Muscle layer of duodenum (tissue), 2 donors: ENCODE results near the gene ZNF205.
A peak's percentile ranks its signal among the peaks of the same experiment; 100 is the strongest.

Experiments used
- H3K27ac ChIP-seq: one replicate; pipeline ENCODE4 v1.7.0; 2013; ENCODE audit warnings: mild to moderate bottlenecking, low read length
- H3K27me3 ChIP-seq: one replicate; pipeline ENCODE4 v1.7.0; 2013; ENCODE audit warnings: low read depth, mild to moderate bottlenecking, control low read depth, low read length
- H3K36me3 ChIP-seq, 2 donors: one replicate each; pipeline ENCODE4 v1.7.0; 2013; ENCODE audit warnings: low read length in 2 of 2, control low read depth in 1 of 2, mild to moderate bottlenecking in 1 of 2; ENCODE audit not compliant: insufficient read depth in 2 of 2, control insufficient read depth in 1 of 2
- H3K4me1 ChIP-seq, 2 donors: one replicate each; pipeline ENCODE4 v1.7.0; 2013; ENCODE audit warnings: low read length in 2 of 2, mild to moderate bottlenecking in 2 of 2, control low read depth in 1 of 2, moderate library complexity in 1 of 2; ENCODE audit not compliant: insufficient read depth in 2 of 2, control insufficient read depth in 1 of 2
- H3K4me3 ChIP-seq, 2 donors: one replicate each; pipeline ENCODE4 v1.7.0; 2013; ENCODE audit warnings: low read length in 2 of 2, low read depth in 1 of 2, mild to moderate bottlenecking in 1 of 2
- H3K9me3 ChIP-seq, 2 donors: one replicate each; pipeline ENCODE4 v1.7.0; 2013; ENCODE audit warnings: low read length in 2 of 2, control low read depth in 1 of 2, mild to moderate bottlenecking in 1 of 2; ENCODE audit not compliant: control insufficient read depth in 1 of 2
- donor health status: healthy.

ZNF205 gene

GRCh38 chr16:3095869-3096268, 16.5 kb upstream of the ZNF205 start:
- Histone ChIP-seq H3K4me1 (peaks cover 7 to 9% of the 10 kb centered on the region in 2 donors), H3K27me3 (no peaks in the 10 kb centered on the region), H3K27ac (no peak overlapping the region), H3K9me3 (no peaks in the 10 kb centered on the region), H3K36me3 (no peaks in the 10 kb centered on the region), H3K4me3 (no peak overlapping the region)

DNA sequence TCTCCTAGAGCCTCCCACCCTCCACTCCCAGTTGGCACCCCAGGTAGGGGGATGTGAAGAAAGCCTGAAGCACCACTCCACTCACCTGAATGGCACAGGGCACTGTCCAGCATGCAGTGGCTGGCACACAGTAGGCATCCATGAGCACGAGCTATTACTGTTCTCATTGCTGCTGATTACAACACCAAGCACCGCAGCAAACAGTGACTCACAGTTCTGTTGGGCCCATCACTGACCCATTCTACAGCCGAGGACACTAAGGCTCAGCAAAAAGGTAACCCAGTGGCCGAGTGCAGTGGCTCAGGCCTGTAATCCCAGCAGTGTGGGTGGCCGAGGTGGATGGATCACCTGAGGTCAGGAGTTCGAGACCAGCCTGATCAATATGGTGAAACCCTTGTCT, 16.0 kb upstream of the ZNF205 start:
- Histone ChIP-seq H3K27ac (no peak overlapping the region), H3K36me3 (no peaks in the 10 kb centered on the region), H3K4me1 (peaks cover 8 to 9% of the 10 kb centered on the region in 2 donors), H3K4me3 (no peak overlapping the region), H3K27me3 (no peaks in the 10 kb centered on the region), H3K9me3 (no peaks in the 10 kb centered on the region)

DNA sequence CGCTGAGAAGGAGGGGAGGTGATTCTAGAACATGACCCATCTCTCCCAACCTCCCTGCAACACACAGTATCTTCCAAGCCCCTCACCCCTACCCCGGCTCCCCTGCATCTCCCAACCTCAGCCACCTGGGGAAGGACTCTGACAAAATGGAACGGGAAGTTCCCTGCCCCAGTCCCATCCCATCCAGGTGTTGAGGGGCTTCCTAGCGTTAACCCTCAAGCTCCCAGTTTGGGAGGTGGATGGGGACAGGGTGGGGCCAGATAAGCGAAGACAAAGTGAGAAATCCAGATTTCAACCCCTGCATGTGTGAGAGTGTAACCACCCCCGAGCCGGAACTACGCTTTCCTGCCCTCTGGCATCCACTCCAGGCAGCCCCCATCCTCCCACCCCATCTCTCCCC, 15.1 kb upstream of the ZNF205 start:
- no peak overlapping the region for H3K4me3 ChIP-seq
- H3K36me3 ChIP-seq, result no peaks in the 10 kb centered on the region
- peaks cover 8 to 9% of the 10 kb centered on the region in 2 donors for H3K4me1 ChIP-seq
- no peaks in the 10 kb centered on the region for H3K9me3 ChIP-seq
- H3K27me3 ChIP-seq, result no peaks in the 10 kb centered on the region
- no peak overlapping the region for H3K27ac ChIP-seq

- Histone ChIP-seq H3K27ac (no peak within 1 kb of the TSS), H3K4me1 (peaks cover 8 to 9% of the 10 kb centered on the region in 2 donors), H3K4me3 (peak within 1 kb of the TSS in 1 of 2 donors; percentile 35), H3K27me3 (no peaks in the 10 kb centered on the region), H3K36me3 (no peaks in the 10 kb centered on the region), H3K9me3 (no peaks in the 10 kb centered on the region)
These were observed 13.7 kb upstream of the ZNF205 start, which contains the start of gene ZSCAN10 for GRCh38 chr16:3098459-3099394. Gene ZSCAN10, minus strand, starts transcription at chr16:3099294. Its CDS starts 6,357 bp downstream, at chr16:3092937.

- Histone ChIP-seq H3K4me3 (no peak overlapping the region), H3K4me1 (peaks cover 8 to 9% of the 10 kb centered on the region in 2 donors), H3K36me3 (no peaks in the 10 kb centered on the region), H3K27ac (no peak overlapping the region), H3K9me3 (no peaks in the 10 kb centered on the region), H3K27me3 (no peaks in the 10 kb centered on the region)
These were observed 13.0 kb upstream of the ZNF205 start for GRCh38 chr16:3099395-3099731.

GRCh38 chr16:3099732-3100499, 12.5 kb upstream of the ZNF205 start:
- Histone ChIP-seq H3K27ac (no peak overlapping the region), H3K4me1 (peaks cover 8 to 9% of the 10 kb centered on the region in 2 donors), H3K36me3 (no peaks in the 10 kb centered on the region), H3K9me3 (no peaks in the 10 kb centered on the region), H3K4me3 (peak overlapping the region in 1 of 2 donors; percentile 35), H3K27me3 (no peaks in the 10 kb centered on the region)

DNA sequence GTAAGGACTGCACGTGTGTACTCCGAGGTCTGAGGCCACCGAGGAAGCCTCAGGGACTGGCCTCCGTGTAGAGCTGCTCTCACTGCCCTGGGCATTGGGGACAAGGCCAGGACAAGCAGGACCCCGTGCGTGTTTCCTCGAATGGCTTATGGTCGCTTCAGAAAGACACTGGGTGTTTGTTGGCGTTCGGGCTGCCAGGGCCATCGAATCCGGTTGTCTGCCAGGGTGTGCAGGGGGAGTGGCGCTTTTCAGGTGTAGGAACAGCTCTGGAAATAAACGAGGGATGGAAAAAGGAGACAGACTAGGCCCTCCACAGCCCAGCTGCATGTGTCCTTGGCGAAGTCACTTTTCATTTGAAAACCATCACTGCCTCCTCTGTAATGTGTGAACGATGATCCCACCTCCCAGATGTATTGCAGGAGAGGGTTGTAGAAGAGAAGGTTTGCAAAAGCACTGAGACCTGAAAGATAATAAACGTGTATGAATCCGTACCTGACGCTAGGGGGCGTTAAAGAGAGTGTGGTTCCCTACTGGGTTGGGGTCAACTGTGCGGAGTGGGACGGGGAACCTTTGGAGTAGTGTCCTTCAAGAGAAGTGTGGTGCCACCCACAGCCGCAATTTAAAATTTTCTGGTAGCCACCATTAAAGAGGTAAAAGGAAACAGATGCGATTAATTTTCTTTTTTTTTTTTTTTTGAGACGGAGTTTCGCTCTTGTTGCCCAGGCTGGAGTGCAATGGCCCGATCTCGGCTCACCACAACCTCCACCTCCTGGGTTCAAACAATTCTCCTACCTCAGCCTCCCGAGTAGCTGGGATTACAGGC, 11.2 kb upstream of the ZNF205 start:
- Histone ChIP-seq H3K4me3 (no peak overlapping the region), H3K27me3 (no peaks in the 10 kb centered on the region), H3K36me3 (no peaks in the 10 kb centered on the region), H3K9me3 (no peaks in the 10 kb centered on the region), H3K4me1 (peaks cover 8 to 13% of the 10 kb centered on the region in 2 donors), H3K27ac (no peak overlapping the region)

GRCh38 chr16:3101841-3102470, 10.4 kb upstream of the ZNF205 start:
- H3K4me1 ChIP-seq, result peaks cover 8 to 16% of the 10 kb centered on the region in 2 donors
- H3K27ac ChIP-seq, result no peak overlapping the region
- H3K36me3 ChIP-seq, result no peaks in the 10 kb centered on the region
- no peaks in the 10 kb centered on the region for H3K27me3 ChIP-seq
- no peak overlapping the region for H3K4me3 ChIP-seq
- no peaks in the 10 kb centered on the region for H3K9me3 ChIP-seq

DNA sequence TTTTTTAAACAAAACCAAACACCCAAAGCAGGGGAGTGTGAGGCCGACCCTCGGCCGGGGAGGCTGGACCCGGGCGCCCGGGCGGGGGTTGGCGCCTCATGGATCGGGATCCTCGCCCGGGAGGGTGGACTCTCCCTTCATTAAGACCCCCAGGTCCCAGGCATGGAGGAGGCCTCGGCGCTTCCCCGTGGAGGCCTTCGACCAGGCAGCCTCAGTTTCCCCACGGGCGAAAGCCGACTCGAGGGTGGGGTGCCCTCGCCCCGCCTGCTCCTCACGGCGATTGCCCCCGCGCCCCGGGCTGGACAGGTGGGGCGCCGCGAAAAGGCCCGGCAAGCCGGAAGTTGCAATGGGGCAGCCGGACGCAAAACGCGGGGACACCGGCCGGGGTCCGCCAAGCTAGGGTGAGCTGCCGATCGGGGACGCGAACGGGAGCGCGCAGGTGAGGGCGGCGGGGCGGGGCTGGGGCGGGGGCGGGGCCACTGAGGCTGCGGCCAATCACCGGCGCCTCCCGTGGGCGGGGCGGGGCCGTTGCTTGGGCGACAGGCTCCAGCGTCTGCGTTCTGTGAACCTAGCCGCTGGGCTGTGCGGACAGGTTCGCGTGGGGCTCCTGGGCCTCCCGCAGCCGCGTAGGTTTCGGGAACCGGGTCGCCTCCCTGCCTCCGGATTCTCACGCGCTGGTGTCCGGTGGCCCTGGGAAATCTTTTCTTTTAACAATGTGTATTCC, 6.0 kb upstream of the ZNF205 start:
- Histone ChIP-seq H3K9me3 (no peaks in the 10 kb centered on the region), H3K27ac (peak overlapping the region; percentile 65), H3K4me3 (peak overlapping the region; percentile 64 to 65), H3K4me1 (peaks cover 0 to 12% of the 10 kb centered on the region in 2 donors), H3K27me3 (no peaks in the 10 kb centered on the region), H3K36me3 (no peaks in the 10 kb centered on the region)

DNA sequence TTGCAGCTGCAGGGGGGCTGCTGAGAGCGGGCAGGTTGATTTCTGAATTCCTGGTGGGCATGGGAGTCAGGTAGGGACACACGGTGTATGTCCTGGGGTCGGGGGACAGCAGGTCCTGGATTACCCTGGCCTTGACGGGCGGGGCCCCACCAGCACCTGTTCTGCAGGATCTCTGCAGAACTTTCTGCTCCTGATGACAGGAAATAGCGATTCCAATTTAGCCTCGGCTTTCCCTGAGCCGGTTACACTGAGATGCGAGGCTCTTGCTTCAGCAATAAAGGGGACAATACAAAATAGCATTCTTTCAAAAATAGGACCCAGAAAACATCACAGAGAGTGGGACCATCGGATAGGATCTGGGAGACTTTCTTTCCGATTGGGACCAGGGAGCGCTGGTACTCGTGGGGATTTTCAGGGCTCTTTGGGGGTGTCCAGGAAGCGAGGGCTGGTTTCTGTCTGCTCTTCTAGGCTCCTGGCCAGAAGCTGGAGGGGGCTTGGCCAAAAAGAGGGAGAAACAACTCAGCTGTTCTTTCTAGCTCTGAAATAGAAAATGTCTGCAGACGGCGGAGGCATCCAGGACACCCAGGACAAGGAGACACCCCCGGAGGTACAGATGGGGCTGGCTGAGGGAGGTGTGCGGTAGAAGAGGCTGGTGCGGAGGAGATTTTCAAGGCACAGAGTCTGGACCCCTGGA, 642 bp downstream of the ZNF205 start:
- H3K4me3 ChIP-seq, result peak overlapping the region; percentile 90 to 91

More for the DNA sequence above, 642 bp downstream of the ZNF205 start:
- H3K27me3 ChIP-seq, result no peaks in the 10 kb centered on the region
- no peaks in the 10 kb centered on the region for H3K9me3 ChIP-seq
- peaks cover 4 to 19% of the 10 kb centered on the region in 2 donors for H3K4me1 ChIP-seq
- H3K36me3 ChIP-seq, result peaks cover 5 to 20% of the 10 kb centered on the region in 2 donors
- H3K27ac ChIP-seq, result peak overlapping the region; percentile 45
